HG02870 (cell line): ENCODE results near the gene TRMT2A.

ENCODE experiments used
- ATAC-seq: cut with Tn5 transposase; IDR thresholded peaks from one replicate; pipeline ENCODE4 v1.9.1; 2021; ENCODE audit warnings: mild to moderate bottlenecking, moderate library complexity; ENCODE audit not compliant: unreplicated experiment

The TRMT2A gene

DNA sequence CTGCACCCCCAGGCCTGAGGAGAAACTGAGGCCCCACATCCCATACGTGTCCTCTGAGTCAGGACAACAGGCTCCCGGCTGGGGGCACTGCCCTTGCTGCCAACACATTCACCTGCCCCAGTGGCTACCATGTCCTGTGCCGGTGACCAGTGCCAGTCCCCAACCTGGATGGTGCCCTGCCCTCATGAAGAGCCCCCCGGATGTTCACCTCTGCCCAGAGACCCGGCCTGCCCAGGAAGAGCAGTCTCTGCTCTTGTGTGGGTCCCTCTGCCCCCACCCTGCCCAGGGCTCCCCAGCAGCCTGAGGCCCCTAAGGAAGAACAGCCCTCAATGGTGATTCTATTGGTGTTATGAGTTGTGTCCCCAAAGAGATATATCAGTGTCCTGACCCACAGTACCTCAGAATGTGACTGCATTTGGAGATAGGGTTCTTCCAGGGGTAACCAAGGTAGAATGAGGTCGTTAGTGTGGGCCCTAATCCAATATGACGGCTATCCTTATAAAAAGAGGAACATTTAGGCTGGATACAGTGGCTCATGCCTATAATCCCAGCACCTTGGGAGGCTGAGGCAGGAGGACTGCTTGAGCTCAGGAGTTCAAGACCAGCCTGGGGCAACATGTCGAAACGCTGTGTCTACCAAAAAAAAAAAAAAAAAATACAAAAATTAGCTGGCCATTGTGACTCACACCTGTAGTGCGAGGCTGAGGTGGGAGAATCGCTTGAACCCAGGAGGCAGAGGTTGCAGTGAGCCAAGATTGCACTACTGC, 50.2 kb downstream of the TRMT2A start:
- no peak for ATAC-seq

GRCh38 chr22:20065896-20066616, 51.0 kb downstream of the TRMT2A start:
- ATAC-seq: no peak

DNA sequence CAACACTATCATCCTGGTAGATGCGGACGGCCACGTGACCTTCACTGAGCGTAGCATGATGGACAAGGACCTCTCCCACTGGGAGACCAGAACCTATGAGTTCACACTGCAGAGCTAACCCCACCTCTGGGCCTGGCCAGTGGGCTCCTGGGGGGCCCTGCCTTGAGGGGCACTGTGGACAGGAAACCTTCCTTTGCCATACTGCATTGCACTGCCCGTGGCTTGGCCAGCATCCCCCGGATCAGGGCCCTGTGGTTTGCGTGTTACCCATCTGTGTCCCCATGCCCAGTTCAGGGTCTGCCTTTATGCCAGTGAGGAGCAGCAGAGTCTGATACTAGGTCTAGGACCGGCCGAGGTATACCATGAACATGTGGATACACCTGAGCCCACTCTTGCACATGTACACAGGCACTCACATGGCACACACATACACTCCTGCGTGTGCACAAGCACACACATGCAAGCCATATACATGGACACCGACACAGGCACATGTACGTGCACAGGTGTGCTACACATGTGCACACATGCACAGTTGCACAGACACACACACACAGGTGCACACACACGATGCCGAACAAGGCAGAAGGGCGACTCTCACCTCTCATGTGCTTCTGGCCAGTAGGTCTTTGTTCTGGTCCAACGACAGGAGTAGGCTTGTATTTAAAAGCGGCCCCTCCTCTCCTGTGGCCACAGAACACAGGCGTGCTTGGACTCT, 52.3 kb downstream of the TRMT2A start:
- ATAC-seq: no peak

GRCh38 chr22:20064140-20064480, 52.9 kb downstream of the TRMT2A start:
- no peak for ATAC-seq

DNA sequence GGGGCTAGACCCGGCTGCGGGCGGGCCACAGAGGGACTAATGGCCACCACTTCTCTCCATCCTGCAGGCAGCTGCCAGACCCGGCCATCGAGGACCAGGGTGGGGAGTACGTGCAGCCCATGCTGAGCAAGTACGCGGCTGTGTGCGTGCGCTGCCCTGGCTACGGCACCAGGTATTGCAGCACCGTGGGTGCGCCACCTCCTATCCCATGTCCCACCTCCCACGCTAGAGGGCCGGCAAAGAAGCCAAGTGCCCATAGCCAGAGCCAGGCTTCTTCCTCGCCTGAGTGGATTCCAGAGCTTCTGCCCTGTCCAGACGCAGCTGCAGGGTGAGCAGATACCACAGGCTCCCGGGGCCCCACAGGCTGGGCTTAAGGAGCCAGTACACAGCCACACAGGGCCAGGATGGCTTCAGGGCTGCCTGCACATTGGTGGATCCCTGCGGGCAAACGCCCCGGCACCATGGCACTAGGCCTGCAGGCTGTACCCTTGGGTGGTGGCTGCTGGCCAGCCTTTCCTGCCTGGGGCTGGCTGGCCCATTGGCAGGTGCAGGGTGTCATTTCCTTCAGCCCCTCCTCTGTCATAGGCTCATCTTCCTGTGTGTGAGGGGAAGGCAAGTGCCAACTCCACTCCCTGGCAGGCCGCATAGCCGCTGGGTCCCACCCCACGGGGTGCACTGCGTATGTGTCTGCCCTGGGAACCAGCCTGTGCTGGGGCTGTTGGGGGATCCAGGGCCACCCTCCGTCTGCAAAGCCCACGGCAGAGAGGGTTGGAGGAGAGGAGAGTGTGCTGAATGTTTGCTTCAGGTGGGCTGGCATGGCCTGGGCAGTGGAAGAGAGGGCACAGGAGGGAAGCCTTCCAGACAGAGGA, 53.5 kb downstream of the TRMT2A start:
- ATAC-seq: no peak

- ATAC-seq: no peak
These were observed 54.3 kb downstream of the TRMT2A start for GRCh38 chr22:20062766-20063083.

DNA sequence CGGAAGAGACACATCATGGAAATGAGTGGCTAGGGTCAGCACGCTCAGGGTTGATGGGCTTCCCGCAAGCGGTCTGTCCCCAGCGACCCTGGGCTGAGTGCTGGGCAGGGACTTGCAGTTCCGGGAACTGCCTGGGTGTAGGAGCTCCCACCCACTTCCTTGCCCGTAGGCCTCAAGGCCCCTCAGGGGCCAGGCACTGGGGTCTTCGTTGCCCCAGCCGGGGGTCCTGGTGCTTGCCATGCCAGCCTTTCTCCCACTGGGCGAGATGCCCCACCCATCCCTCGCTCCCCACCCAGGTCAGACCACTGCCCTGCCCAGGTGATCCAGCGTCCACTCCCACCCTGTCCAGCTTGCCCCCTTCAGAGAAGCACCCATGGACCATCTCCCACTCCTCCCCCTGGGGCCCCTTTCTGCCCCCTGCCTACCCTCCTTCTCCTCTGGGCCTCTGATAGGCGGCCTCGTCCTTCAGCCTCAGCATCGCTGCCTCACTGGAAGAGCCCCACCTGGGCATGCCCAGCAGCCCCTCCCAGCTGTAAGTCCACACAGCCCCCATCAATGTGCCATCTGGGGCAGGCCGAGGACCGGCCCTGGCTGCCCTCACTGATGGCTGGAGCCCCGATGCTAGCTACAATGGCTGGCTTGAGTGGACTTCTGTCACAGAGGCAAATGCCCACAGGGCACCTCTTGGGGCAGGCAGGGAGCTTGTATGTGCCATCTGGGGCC, 54.8 kb downstream of the TRMT2A start:
- ATAC-seq: no peak
